ENCODE results near the gene NFIB.

Gene NFIB

DNA sequence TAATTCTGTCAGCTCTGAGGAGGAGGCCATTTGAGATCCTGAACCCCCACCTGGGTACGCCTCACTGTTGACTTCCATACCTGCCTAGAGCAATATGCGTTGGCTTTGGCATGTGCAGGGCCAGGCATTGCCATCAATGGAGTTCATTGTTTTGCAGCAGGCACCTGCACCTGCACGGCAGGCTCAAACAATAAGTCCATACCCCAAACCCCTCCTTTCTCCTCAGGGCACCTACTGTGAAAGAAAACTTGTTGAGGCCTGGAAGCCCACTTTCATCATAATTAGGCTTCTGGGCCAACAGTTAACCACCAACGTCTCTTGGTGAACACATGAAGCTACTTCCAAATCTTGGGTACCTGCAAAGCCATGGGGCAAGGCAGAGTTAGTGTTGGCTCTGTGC is 238.7 kb downstream of the NFIB start:
- DNase-seq (ENCODE audit: low read depth): no peak

GRCh38 chr9:14072850-14073249 is 241.1 kb downstream of the NFIB start:
- no peak for DNase-seq (ENCODE audit: low read depth)

DNA sequence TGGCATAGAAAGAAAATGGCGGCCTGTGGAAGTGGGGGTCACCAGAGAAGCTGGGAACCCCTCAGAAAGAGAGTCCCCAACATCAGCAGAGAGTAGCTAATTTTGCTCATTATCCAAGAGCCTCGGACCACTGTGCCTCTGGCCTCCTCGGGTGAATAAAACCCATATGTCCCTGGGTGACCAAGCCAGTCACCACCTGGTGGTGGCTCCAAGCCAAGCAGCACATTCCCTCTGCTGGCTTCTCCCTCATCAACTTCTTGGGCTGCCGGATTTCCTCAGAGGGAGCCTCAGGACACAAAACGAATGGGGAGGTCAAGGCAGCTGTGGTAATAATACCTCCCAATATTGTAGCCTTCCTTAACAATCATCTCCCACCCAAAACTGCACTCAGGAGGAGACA is 242.5 kb downstream of the NFIB start:
- DNase-seq (ENCODE audit: low read depth): no peak

- no peak for DNase-seq (ENCODE audit: low read depth)
Measured at GRCh38 chr9:14068690-14069089, 245.3 kb downstream of the NFIB start.

GRCh38 chr9:14066831-14067230 is 247.1 kb downstream of the NFIB start:
- no peak for DNase-seq (ENCODE audit: low read depth)

GRCh38 chr9:14066032-14066431 is 247.9 kb downstream of the NFIB start:
- DNase-seq (ENCODE audit: low read depth): no peak

GRCh38 chr9:14064940-14065339 is 249.0 kb downstream of the NFIB start:
- no peak for DNase-seq (ENCODE audit: low read depth)

DNA sequence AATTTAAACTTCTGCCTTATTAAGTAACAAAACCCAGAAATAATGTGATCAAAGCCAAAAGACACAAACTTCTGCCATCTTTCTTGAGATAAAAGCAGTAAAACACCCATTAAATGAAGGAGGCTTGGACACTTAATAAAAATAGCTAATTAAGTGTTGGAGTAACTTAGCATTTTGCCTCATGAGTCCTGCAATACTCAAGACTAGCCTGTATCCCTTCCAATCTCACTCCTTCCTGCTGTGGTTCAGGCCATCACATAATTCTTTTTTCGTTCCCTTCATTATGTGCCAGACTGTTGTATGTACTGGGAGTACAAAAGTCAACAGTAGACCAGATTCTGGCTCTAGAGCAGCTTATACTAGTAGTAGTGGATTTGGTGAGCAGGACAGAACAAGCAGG is 250.2 kb downstream of the NFIB start:
- DNase-seq (ENCODE audit: low read depth): no peak

- no peak for DNase-seq (ENCODE audit: low read depth)
Measured at GRCh38 chr9:14062586-14063221, 251.2 kb downstream of the NFIB start.

DNA sequence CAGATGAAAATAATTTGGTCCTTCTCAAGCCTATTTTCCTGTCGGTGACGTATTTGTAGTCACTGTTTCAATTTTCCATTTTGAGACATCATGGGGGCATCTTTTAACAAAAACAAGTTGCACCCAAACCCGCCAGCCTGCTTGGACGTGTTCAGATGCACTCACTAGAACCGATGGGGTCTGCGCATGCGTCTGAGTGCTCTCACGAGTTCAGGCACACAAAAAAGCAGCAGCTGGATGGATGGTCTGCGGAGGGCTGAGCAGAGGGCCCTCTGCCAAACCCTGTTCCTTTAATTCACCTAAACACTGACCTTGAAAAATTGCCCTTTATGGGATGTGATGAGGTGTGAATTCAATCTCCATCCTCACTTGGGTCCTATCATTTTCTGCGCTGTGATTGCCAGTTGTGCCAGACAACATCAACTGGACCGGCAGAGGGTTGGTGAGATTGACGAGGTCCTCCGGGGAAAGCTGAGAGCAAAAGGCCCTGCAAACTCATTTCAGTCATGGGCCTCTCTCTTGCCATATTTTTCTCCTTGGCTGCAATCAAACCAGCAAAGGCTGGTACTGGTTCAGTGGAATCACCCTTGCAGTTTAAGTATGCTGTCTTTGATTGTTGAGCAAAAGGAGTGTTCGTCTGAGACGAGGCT is 251.9 kb downstream of the NFIB start:
- DNase-seq (ENCODE audit: low read depth): no peak

GRCh38 chr9:14058325-14058688 is 255.6 kb downstream of the NFIB start:
- DNase-seq (ENCODE audit: low read depth): no peak

GRCh38 chr9:14057368-14058324 is 256.3 kb downstream of the NFIB start:
- no peak for DNase-seq (ENCODE audit: low read depth)

GRCh38 chr9:14056316-14056861 is 257.6 kb downstream of the NFIB start:
- DNase-seq (ENCODE audit: low read depth): no peak

DNA sequence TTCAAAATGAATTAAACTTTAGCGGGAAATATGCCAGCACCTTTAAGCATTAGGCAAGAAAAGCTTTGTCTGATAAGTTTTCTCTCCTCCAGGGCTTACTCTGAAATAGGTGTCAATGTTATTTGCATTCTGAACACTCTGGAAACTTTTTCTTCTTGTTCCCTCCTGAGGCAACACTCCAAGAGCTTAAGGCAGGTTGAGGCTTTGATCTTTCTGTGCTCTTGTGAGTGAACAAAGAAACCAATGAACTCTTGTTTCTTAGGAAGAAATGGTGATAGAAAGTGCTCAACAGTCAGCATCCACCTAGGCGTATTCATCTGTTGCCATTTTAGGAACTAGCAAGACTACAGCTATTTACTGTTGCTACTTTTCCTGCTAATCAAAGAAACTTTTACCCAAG is 259.8 kb downstream of the NFIB start:
- DNase-seq (ENCODE audit: low read depth): no peak

GRCh38 chr9:14052359-14052758 is 261.6 kb downstream of the NFIB start:
- no peak for DNase-seq (ENCODE audit: low read depth)

DNA sequence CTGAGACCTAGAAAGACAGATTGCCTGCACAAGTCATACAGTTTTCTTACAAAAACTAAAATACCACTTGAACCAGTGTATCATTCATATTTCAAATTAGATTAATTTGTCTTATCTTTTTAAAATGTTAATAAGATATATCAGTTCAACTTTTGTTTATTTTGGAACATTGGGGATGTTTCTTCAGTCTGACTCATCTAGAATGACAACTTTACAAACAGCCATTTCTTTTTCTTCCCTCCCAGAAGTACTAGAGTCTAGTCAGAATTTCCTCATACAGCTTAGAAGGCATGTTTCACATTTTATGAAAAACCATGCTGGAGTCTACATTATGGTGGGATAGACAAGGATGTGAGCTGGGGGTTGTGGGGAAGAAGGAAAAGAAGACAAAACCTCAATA is 262.5 kb downstream of the NFIB start:
- no peak for DNase-seq (ENCODE audit: low read depth)

DNA sequence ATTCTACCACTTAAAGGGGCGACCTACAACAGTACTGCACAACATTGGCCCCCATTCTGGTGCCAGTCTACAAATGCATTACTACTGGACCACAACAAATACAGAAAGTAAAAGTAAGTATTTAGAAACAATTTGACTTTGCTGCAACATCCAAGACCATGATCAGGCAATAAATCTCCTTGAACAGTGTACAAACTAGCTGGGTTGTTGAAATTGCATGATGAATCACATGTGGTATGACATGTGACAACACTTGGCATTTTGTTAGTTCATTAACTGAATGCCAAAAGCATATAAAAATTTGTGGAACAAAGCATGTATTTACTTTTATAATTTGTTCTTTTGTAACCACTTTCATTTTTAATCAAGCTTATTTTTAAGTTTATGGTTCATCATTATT is 270.5 kb downstream of the NFIB start:
- no peak for DNase-seq (ENCODE audit: low read depth)

GRCh38 chr9:14037331-14037730 is 276.6 kb downstream of the NFIB start:
- no peak for DNase-seq (ENCODE audit: low read depth)

DNA sequence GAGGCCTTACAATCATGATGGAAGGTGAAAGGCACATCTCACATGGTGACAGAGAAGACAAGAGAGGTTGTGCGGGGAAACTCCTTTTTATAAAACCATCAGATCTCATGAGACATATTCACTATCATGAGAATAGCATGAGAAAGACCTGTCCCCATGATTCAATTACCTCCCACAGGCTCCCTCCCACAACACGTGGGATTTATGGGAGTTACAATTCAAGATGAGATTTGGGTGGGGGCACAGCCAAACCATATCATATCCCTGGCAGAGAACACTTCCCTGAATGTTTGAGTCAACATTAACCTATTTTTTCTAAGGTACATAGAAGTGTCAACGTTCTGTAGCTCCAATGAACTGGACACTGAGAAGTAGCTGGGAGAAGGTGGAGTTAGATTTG is 280.9 kb downstream of the NFIB start:
- DNase-seq (ENCODE audit: low read depth): no peak

All from stimulated activated CD8-positive, alpha-beta memory T cell treated with anti-CD3 and anti-CD28 coated beads, Interleukin-15, amount 100 ng/mL, for 1 hour (primary cell).